NOMO-1 (cell line): ENCODE results near the gene DPH3.

Experiments
- DNase-seq, 2 experiments: peaks; one replicate each; lab custom pipeline; 2025; ENCODE audit not compliant: unreplicated experiment in 2 of 2; lab: John Stamatoyannopoulos, UW

Gene DPH3

GRCh38 chr3:16294844-16295243 lies 30.1 kb upstream of the DPH3 start:
- no peak for DNase-seq

- DNase-seq, result peak; percentile 55 to 65
These were observed 26.1 kb upstream of the DPH3 start for GRCh38 chr3:16290827-16291196.

- DNase-seq, result peak in 1 of 2 experiments; percentile 70
These were observed 25.5 kb upstream of the DPH3 start for GRCh38 chr3:16290007-16290826.

GRCh38 chr3:16289144-16289889 lies 24.6 kb upstream of the DPH3 start:
- DNase-seq, result no peak

GRCh38 chr3:16288664-16289063 lies 23.9 kb upstream of the DPH3 start:
- no peak for DNase-seq

GRCh38 chr3:16286751-16287543 lies 22.2 kb upstream of the DPH3 start:
- peak in 1 of 2 experiments; percentile 42 for DNase-seq

GRCh38 chr3:16286161-16286560 lies 21.4 kb upstream of the DPH3 start:
- DNase-seq, result no peak

- DNase-seq, result no peak
These were observed 19.9 kb upstream of the DPH3 start for GRCh38 chr3:16284633-16285032.

GRCh38 chr3:16280671-16281070 lies 15.9 kb upstream of the DPH3 start:
- DNase-seq, result no peak

- no peak for DNase-seq
These were observed 14.5 kb upstream of the DPH3 start for GRCh38 chr3:16279010-16279801.

- no peak for DNase-seq
These were observed 12.7 kb upstream of the DPH3 start for GRCh38 chr3:16277471-16277870.

- DNase-seq, result no peak
These were observed 9.1 kb upstream of the DPH3 start for GRCh38 chr3:16273867-16274266.

GRCh38 chr3:16272588-16272987 lies 7.8 kb upstream of the DPH3 start:
- no peak for DNase-seq

GRCh38 chr3:16270855-16271254 lies 6.1 kb upstream of the DPH3 start:
- no peak for DNase-seq

- DNase-seq, result no peak
These were observed 2.0 kb upstream of the DPH3 start for GRCh38 chr3:16266714-16267113.

GRCh38 chr3:16265455-16265786 lies 678 bp upstream of the DPH3 start:
- no peak for DNase-seq

- no peak for DNase-seq
These were observed 502 bp downstream of the DPH3 start for GRCh38 chr3:16264174-16264707.

- DNase-seq, result no peak
These were observed 2.6 kb downstream of the DPH3 start for GRCh38 chr3:16262174-16262573.

- no peak for DNase-seq
These were observed 4.7 kb downstream of the DPH3 start for GRCh38 chr3:16260046-16260445.

- DNase-seq, result no peak
These were observed 5.9 kb downstream of the DPH3 start for GRCh38 chr3:16258866-16259265.
